GM12865 (cell line): Measurements from ENCODE around the gene TLL1.

ENCODE experiments used
- DNase-seq: peaks from one replicate; pipeline ENCODE4 v3.0.0; 2010; ENCODE audit warnings: low read depth
- H3K4me3 ChIP-seq: 2 replicates; pipeline ENCODE4 v1.5.1; 2011; ENCODE audit warnings: mild to moderate bottlenecking, low read depth, low read length, control low read depth
- TF ChIP-seq, protein P1 (sequence below): IDR thresholded peaks from 2 replicates; pipeline ENCODE4 v1.5.1; 2011; ENCODE audit warnings: low read length, control low read depth, low read depth, inconsistent platforms; ENCODE audit not compliant: insufficient read depth; ENCODE audit errors: missing control alignments

TLL1 gene

DNA sequence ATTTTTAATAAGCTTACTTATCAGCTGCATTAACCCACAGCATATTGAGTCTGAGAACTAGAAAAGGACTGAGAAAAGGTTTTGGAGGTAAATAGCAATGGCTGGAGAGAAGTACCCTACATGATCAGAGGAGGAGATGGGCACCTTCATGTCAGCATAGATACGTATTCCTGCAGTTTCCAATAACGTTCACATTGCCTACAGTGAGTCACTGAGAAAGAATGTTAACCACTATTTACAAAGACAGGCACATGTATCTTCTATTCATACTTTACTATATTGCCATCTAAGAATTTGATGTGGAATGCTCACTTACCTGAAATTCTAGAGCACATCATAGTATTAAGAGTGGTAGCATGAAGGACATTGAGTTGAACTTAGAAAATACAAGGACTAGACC lies 92.5 kb downstream of the TLL1 start:
- TF ChIP-seq, protein P1, sequence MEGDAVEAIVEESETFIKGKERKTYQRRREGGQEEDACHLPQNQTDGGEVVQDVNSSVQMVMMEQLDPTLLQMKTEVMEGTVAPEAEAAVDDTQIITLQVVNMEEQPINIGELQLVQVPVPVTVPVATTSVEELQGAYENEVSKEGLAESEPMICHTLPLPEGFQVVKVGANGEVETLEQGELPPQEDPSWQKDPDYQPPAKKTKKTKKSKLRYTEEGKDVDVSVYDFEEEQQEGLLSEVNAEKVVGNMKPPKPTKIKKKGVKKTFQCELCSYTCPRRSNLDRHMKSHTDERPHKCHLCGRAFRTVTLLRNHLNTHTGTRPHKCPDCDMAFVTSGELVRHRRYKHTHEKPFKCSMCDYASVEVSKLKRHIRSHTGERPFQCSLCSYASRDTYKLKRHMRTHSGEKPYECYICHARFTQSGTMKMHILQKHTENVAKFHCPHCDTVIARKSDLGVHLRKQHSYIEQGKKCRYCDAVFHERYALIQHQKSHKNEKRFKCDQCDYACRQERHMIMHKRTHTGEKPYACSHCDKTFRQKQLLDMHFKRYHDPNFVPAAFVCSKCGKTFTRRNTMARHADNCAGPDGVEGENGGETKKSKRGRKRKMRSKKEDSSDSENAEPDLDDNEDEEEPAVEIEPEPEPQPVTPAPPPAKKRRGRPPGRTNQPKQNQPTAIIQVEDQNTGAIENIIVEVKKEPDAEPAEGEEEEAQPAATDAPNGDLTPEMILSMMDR: no peak
- DNase-seq: no peak
- no peak overlapping the region for H3K4me3 ChIP-seq

DNA sequence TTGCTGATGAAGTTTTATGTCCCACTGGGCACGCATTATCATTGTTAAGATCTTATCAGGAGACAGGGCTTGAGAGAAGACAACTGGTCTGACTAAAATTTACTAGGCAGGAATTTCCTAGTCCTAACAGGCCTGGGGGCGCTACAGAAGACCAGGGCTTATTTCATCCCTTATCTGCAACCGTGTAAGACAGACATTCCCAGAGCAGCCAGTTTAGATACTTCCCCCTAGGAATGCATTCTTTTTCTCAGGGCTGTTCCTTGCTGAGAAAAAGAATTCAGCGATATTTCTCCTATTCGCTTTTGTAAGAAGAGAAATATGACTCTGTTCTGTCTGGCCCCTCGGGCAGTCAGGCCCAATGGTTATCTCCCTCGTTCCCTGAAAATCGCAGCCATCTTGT lies 93.8 kb downstream of the TLL1 start:
- TF ChIP-seq, protein P1: no peak
- DNase-seq: no peak
- H3K4me3 ChIP-seq: no peak overlapping the region

DNA sequence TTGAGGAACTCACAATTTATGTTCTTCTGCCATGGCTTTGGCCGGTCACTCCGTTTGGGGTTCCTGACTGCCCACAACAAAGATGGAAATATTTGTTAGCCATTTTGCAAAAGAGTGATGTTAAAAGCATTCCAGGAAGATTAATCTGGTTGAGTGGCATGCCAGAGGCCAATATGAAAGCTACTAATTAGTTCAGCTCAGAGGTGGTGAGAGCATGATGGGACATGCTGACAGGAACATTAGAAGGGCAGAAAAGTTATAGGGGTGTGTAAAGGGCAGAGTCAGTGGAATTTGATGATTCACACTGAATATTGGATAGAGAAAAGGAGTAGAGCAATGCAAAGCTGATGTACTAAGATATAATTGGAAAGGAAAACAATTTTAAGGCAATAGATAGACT lies 94.4 kb downstream of the TLL1 start:
- TF ChIP-seq, protein P1: no peak
- DNase-seq: no peak
- no peak overlapping the region for H3K4me3 ChIP-seq

DNA sequence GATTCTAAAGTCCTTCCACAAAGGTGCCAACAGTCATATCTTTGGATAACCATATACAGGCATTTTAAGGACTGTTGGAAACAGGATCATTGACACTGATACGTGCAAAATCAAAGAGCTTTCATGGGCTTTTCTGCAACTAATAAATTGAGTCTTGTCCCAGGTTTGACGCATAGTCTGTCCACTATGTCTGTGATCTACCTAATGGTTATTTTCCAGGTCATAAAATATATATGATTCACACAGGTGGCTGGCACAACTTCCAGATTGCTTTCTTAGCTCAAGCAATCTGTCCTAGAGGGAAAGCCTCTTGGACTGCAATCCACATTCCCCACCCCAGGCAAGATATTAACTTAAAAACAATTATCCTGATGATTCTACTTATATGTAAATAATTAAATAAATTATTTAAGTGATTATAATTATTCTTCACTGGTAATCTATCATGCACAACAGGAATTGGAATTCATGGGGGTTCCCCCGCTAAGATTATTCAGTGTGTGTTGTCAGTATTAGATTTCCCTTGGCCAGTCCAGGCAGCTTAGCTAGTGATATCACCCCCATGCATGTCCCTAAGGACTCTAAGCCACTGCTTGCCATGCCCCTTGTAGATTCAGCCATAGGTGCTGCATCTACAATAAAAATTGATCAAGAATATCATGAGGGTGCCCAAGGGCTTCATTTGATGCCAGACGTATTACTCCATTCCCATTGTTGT lies 97.8 kb downstream of the TLL1 start:
- H3K4me3 ChIP-seq: no peak overlapping the region
- TF ChIP-seq, protein P1: no peak
- no peak for DNase-seq

DNA sequence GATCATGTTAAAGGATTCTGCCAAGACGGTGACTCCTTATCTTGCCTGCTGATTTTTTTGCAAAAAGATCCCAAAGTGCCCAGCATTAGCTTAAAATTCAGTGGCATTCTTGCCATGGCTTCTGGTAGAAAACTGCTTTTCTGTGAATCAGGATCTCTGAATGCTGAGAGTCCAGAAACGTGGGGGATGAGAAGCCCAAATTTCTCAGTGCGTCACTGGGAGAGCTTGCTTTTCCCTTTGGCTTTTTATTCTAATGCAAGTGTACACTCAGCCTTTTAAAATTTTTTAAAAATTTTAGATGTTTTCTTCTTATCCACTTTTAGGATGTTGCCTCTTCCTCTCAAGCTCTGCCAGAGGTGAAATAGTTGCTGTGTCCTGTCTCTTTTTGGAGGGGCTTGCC lies 98.4 kb downstream of the TLL1 start:
- no peak for DNase-seq
- no peak overlapping the region for H3K4me3 ChIP-seq
- TF ChIP-seq, protein P1: no peak

DNA sequence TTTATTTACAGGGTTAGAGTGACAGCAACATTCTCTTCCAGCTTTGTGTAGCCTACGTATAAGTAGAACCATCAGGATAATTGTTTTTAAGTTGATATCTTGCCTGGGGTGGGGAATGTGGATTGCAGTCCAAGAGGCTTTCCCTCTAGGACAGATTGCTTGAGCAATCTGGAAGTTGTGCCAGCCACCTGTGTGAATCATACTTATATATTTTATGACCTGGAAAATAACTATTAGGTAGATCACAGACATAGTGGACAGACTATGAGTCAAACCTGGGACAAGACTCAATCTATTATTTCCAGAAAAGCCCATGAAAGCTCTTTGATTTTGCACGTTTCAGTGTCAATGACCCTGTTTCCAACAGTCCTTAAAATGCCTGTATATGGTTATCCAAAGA lies 98.9 kb downstream of the TLL1 start:
- DNase-seq: no peak
- no peak overlapping the region for H3K4me3 ChIP-seq
- TF ChIP-seq, protein P1: no peak

DNA sequence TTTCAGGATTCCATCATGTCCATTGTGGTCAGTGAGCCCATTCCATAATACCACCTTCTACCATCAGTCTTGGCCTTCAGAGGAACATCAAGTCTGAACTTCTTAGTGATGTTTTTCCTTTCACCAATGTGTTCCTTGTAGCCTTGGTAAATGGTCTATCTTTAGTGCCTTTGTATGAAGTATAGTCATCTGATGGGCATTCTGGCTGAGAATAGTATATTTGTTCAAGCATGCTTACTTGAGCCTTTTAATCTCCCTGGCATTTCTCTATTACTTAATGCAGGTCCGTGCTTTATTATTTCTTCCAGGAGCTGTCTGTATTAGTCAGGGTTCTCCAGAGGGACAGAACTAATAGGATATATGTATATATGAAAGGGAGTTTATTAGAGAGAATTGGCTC lies 99.7 kb downstream of the TLL1 start:
- H3K4me3 ChIP-seq: no peak overlapping the region
- no peak for DNase-seq
- TF ChIP-seq, protein P1: no peak
